Measurements from ENCODE around the gene CPM. TPM values are rescaled to one million over a fixed set of nuclear protein-coding genes. Genes with fewer than 3 reads are reported as not detected.

Gene CPM
- total and polyA plus RNA-seq, 10 of the 15 experiments (the other 5 are each of a cell fraction or from before 2014, with no cell fraction given): 0.06 to 1.7 (median 0.41) TPM

DNA sequence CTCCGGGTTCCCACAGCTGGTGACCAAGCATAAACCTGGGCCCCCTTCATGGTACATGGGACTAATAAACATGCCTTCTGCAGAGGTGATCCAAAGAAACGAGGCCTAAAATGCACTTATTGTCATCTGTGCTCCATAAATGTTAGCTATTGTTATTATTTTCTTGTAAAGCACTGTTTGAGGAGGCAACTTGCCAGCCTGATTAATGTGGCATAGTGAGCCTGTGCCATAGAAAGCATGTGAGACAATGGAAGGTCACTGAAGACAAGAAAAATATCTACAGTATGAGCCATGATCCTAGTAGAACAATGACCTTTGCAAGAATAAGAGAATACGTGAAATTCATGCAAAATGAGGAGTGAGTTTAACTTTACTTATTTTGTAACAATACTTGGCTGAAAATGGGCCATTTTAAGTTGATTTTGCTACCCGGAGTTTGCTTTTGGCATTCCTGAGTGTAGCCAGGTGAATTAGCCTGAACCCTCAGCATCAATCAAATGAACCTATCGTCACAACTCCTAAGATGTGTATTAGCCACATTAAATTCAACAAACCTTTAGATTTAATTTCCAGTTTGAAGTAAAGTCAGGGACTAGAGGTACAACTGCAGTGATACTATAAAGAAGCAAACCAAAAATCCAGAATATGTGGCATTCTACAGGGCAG is 52.2 kb downstream of the CPM start:
- ChIA-PET CTCF (interaction anchor here (0.7 kb wide), 2 partner anchors 71 to 412 kb away, joined by 3 to 4 read pairs; no protein-coding TSS in a partner anchor), RAD21 (ENCODE audit: unreplicated experiment) (no interaction called here), SMC1A (ENCODE audit: uncharacterized antibody, unreplicated experiment) (no interaction called here), POLR2A (no interaction called here)
- Histone ChIP-seq H3K36me3 (ENCODE audit: control insufficient read depth in 2 of 2, insufficient read depth in 2 of 2, low read length in 1 of 2) (no peaks in the 10 kb centered on the region), H3K4me1 (ENCODE audit: control insufficient read depth, insufficient read depth, low read length) (no peaks in the 10 kb centered on the region), H3K79me2 (ENCODE audit: control insufficient read depth, insufficient read depth, low read length) (no peaks in the 10 kb centered on the region), H2AFZ (ENCODE audit: control insufficient read depth, low read depth, low read length) (no peak overlapping the region), H3K4me2 (ENCODE audit: control insufficient read depth, insufficient read depth) (no peak overlapping the region), H3K27me3 (replicated peaks in 1 of 2; ENCODE audit: control insufficient read depth in 2 of 2, insufficient read depth in 2 of 2, low read length in 1 of 2) (no peaks in the 10 kb centered on the region), H3K9ac (ENCODE audit: control insufficient read depth, insufficient read depth, low read length) (no peak overlapping the region), H4K20me1 (ENCODE audit: control insufficient read depth, insufficient read depth) (no peaks in the 10 kb centered on the region), H3K4me3 (no peak overlapping the region), H3K27ac (ENCODE audit: control insufficient read depth, insufficient read depth) (no peak overlapping the region), H3K9me3 (replicated peaks; ENCODE audit: control insufficient read depth, insufficient read depth, low read length) (no peaks in the 10 kb centered on the region)
- BruUV-seq (replicated peaks): no TSS peak
- intact Hi-C loops (cut with micrococcal nuclease; ENCODE audit: unreplicated experiment): no loop called here
- TF ChIP-seq YY1 (IDR thresholded peaks at IDR 0.05; ENCODE audit: low read depth, low read length) (no peak), BMI1 (IDR thresholded peaks at IDR 0.05; ENCODE audit: borderline replicate concordance) (no peak), RAD21 (IDR thresholded peaks at IDR 0.05; ENCODE audit: insufficient read depth, low read depth, low read length) (no peak), RBBP5 (conservative IDR thresholded peaks at IDR 0.05) (no peak), CBX3 (IDR thresholded peaks at IDR 0.05; ENCODE audit: borderline replicate concordance, low read depth) (no peak)
- in situ Hi-C loops (cut with MboI): no loop called here
- WGBS (ENCODE audit: insufficient coverage, insufficient replicate concordance, low lambda C conversion rate, missing lambda C conversion rate): 27% methylated on average over 5 of the region's 5 CpGs
- DNase-seq (ENCODE audit: low read depth, low spot score): no peak
- no peak for ATAC-seq
- no peak for FAIRE-seq

DNA sequence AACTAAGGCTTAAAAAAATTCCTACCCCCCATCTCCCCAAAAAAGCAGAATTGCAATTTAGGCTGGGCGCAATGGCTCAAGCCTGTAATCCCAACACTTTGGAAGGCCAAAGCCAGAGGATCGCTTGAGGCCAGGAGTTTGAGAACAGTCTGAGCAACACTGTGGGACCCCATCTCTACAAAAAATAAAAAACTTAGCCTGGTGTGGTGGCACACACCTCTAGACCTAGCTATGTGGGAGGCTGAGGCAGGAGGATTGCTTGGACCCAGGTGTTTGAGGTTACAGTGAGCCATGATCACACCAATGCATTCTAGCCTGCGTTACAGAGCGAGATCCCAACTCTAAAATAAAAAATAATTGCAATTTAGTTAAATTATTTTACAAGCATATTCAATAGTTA is 54.1 kb downstream of the CPM start:
- Histone ChIP-seq H3K9me3 (replicated peaks; ENCODE audit: control insufficient read depth, insufficient read depth, low read length) (no peaks in the 10 kb centered on the region), H3K79me2 (ENCODE audit: control insufficient read depth, insufficient read depth, low read length) (no peaks in the 10 kb centered on the region), H3K9ac (ENCODE audit: control insufficient read depth, insufficient read depth, low read length) (no peak overlapping the region), H3K27me3 (replicated peaks in 1 of 2; ENCODE audit: control insufficient read depth in 2 of 2, insufficient read depth in 2 of 2, low read length in 1 of 2) (no peaks in the 10 kb centered on the region), H2AFZ (ENCODE audit: control insufficient read depth, low read depth, low read length) (no peak overlapping the region), H3K36me3 (ENCODE audit: control insufficient read depth in 2 of 2, insufficient read depth in 2 of 2, low read length in 1 of 2) (no peaks in the 10 kb centered on the region), H3K4me2 (ENCODE audit: control insufficient read depth, insufficient read depth) (no peak overlapping the region), H3K4me3 (no peak overlapping the region), H4K20me1 (ENCODE audit: control insufficient read depth, insufficient read depth) (no peaks in the 10 kb centered on the region), H3K27ac (ENCODE audit: control insufficient read depth, insufficient read depth) (no peak overlapping the region), H3K4me1 (ENCODE audit: control insufficient read depth, insufficient read depth, low read length) (no peaks in the 10 kb centered on the region)
- DNase-seq (ENCODE audit: low read depth, low spot score) (no peak), FAIRE-seq (no peak), ATAC-seq (no peak)
- ChIA-PET POLR2A (no interaction called here), RAD21 (ENCODE audit: unreplicated experiment) (no interaction called here), SMC1A (ENCODE audit: uncharacterized antibody, unreplicated experiment) (no interaction called here), CTCF (interaction anchor here (0.6 to 1.6 kb wide), 3 partner anchors 11 to 65 kb away, joined by 3 to 4 read pairs (median 3); no protein-coding TSS in a partner anchor)
- no TSS peak for BruUV-seq (replicated peaks)
- WGBS (ENCODE audit: insufficient coverage, insufficient replicate concordance, low lambda C conversion rate, missing lambda C conversion rate): 52% methylated on average over 4 of the region's 4 CpGs
- intact Hi-C loops (cut with micrococcal nuclease; ENCODE audit: unreplicated experiment) (no loop called here), in situ Hi-C loops (cut with MboI) (no loop called here)
- TF ChIP-seq, protein P1, sequence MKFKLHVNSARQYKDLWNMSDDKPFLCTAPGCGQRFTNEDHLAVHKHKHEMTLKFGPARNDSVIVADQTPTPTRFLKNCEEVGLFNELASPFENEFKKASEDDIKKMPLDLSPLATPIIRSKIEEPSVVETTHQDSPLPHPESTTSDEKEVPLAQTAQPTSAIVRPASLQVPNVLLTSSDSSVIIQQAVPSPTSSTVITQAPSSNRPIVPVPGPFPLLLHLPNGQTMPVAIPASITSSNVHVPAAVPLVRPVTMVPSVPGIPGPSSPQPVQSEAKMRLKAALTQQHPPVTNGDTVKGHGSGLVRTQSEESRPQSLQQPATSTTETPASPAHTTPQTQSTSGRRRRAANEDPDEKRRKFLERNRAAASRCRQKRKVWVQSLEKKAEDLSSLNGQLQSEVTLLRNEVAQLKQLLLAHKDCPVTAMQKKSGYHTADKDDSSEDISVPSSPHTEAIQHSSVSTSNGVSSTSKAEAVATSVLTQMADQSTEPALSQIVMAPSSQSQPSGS (IDR thresholded peaks at IDR 0.05; ENCODE audit: low read length): no peak
- TF ChIP-seq, protein P2, sequence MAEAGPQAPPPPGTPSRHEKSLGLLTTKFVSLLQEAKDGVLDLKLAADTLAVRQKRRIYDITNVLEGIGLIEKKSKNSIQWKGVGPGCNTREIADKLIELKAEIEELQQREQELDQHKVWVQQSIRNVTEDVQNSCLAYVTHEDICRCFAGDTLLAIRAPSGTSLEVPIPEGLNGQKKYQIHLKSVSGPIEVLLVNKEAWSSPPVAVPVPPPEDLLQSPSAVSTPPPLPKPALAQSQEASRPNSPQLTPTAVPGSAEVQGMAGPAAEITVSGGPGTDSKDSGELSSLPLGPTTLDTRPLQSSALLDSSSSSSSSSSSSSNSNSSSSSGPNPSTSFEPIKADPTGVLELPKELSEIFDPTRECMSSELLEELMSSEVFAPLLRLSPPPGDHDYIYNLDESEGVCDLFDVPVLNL (IDR thresholded peaks at IDR 0.05; ENCODE audit: low read depth, low read length): no peak
- TF ChIP-seq, protein P3, sequence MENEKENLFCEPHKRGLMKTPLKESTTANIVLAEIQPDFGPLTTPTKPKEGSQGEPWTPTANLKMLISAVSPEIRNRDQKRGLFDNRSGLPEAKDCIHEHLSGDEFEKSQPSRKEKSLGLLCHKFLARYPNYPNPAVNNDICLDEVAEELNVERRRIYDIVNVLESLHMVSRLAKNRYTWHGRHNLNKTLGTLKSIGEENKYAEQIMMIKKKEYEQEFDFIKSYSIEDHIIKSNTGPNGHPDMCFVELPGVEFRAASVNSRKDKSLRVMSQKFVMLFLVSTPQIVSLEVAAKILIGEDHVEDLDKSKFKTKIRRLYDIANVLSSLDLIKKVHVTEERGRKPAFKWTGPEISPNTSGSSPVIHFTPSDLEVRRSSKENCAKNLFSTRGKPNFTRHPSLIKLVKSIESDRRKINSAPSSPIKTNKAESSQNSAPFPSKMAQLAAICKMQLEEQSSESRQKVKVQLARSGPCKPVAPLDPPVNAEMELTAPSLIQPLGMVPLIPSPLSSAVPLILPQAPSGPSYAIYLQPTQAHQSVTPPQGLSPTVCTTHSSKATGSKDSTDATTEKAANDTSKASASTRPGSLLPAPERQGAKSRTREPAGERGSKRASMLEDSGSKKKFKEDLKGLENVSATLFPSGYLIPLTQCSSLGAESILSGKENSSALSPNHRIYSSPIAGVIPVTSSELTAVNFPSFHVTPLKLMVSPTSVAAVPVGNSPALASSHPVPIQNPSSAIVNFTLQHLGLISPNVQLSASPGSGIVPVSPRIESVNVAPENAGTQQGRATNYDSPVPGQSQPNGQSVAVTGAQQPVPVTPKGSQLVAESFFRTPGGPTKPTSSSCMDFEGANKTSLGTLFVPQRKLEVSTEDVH (IDR thresholded peaks at IDR 0.05; ENCODE audit: low read depth, partially characterized antibody): no peak
- TF ChIP-seq CREB1 (IDR thresholded peaks at IDR 0.05; ENCODE audit: low read depth): no peak

All from GM12878 (cell line).